CD4-positive, alpha-beta T cell (primary cell): ENCODE results near the gene KSR2. TPM values are rescaled to one million over a fixed set of nuclear protein-coding genes. Genes with fewer than 3 reads are reported as not detected.

ENCODE experiments used
- ATAC-seq: fragments of 200-7000 bp; cut with Tn5 transposase; one replicate; pipeline ENCODE4 v1.10.0; 2022; ENCODE audit warnings: mild to moderate bottlenecking; ENCODE audit not compliant: poor library complexity
- CTCF ChIA-PET: fragments of 350-600 bp; sonication (Branson Sonifier 250); formaldehyde crosslinking; loops from one replicate; lab custom pipeline; 2021; ENCODE audit warnings: antibody characterized with exemption, inconsistent platforms; lab: Charles Lee
- POLR2A ChIA-PET: fragments of 350-600 bp; sonication (Branson Sonifier 250); formaldehyde crosslinking; loops from one replicate; lab custom pipeline; 2021; ENCODE audit warnings: antibody characterized with exemption, inconsistent platforms; lab: Charles Lee
- DNase-seq, 14 experiments: peaks; one replicate each; pipeline ENCODE4 v3.0.0-alpha.2; 2013 to 2020; ENCODE audit warnings: mixed read lengths in 2 of 14
- H3K27ac ChIP-seq, 2 donors: one replicate each; pipeline versions ENCODE4 v1.5.1 to v1.7.0; 2013; ENCODE audit warnings: low read length in 2 of 2, low read depth in 1 of 2, mild to moderate bottlenecking in 1 of 2
- H3K27me3 ChIP-seq, 2 experiments: 1 replicate in 1 of 2; 2 replicates in 1 of 2; pipeline versions ENCODE4 v1.6.1 to v1.7.0; 2013; ENCODE audit warnings: low read length in 2 of 2, control low read depth in 1 of 2, mild to moderate bottlenecking in 1 of 2, moderate library complexity in 1 of 2; ENCODE audit not compliant: insufficient read depth in 2 of 2, control insufficient read depth in 1 of 2
- H3K36me3 ChIP-seq: one replicate; pipeline ENCODE4 v1.6.1; 2013; ENCODE audit warnings: low read length, control low read depth; ENCODE audit not compliant: insufficient read depth
- H3K4me1 ChIP-seq: one replicate; pipeline ENCODE4 v1.6.1; 2013; ENCODE audit warnings: low read length, control low read depth; ENCODE audit not compliant: insufficient read depth
- H3K4me3 ChIP-seq: one replicate; pipeline ENCODE4 v1.5.1; 2013; ENCODE audit warnings: mild to moderate bottlenecking, low read length, moderate library complexity
- H3K9me3 ChIP-seq, 2 experiments: 1 replicate in 1 of 2; 2 replicates in 1 of 2; pipeline versions ENCODE4 v1.6.1 to v1.7.0; 2013; ENCODE audit warnings: low read length in 2 of 2, mild to moderate bottlenecking in 2 of 2, control low read depth in 1 of 2, moderate library complexity in 1 of 2; ENCODE audit not compliant: control insufficient read depth in 1 of 2, insufficient read depth in 1 of 2
- H3K27ac Mint-ChIP-seq: one replicate; pipeline ENCODE4 v1.8.0; 2020; ENCODE audit warnings: mixed read lengths
- H3K27me3 Mint-ChIP-seq: one replicate; pipeline ENCODE4 v1.8.0; 2021; ENCODE audit warnings: mixed read lengths
- H3K36me3 Mint-ChIP-seq: one replicate; pipeline ENCODE4 v1.8.0; 2021; ENCODE audit warnings: low read depth, mixed read lengths
- H3K4me1 Mint-ChIP-seq: one replicate; pipeline ENCODE4 v1.8.0; 2021; ENCODE audit warnings: low read depth, mixed read lengths
- H3K4me3 Mint-ChIP-seq: one replicate; pipeline ENCODE4 v1.8.0; 2020; ENCODE audit warnings: mild to moderate bottlenecking, mixed read lengths
- H3K9me3 Mint-ChIP-seq: one replicate; pipeline ENCODE4 v1.8.0; 2020; ENCODE audit warnings: mixed read lengths
- intact Hi-C, 2 experiments: fragments of 100-400 bp; cut with DNase I in 1 of 2; cut with micrococcal nuclease in 1 of 2; formaldehyde crosslinking; loops; one replicate each; pipeline versions ENCODE4 v1.15.1 to v1.9.0; 2023 to 2025; cut with DNase I, micrococcal nuclease
- total RNA-seq, 174 experiments: library from RNA in 2 of 174; stranded (reverse) in 2 of 174; gene quantifications; one replicate each; pipeline ENCODE4 v1.2.3 and lab custom pipeline; 2021 to 2026
- TF ChIP-seq, protein P1 (sequence below): fragments of 200-600 bp; IDR thresholded peaks from one replicate; pipeline ENCODE4 v1.8.0; 2022; ENCODE audit warnings: antibody characterized with exemption, mild to moderate bottlenecking

The KSR2 gene
- total RNA-seq, 2 experiments from 2014 or later = 0.05 to 0.17 TPM

DNA sequence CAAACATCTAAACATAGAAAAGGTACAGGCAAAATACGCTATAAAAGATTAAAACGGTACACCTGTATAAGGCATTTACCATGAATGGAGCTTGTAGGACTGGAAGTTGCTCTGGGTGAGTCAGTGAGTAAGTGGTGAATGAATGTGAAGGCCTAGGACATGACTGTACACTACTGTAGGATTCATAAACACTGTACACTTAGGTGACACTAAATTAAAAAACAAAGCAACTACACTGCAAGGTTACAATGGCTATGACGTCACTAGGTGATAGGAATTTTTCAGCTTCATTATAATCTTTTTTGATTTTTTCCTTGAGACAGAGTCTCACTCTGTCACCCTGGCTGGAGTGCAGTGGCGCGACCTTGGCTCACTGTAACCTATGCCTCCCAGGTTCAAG, 269.2 kb downstream of the KSR2 start:
- no peaks in the 10 kb centered on the region for H3K27me3 ChIP-seq
- TF ChIP-seq, protein P1, sequence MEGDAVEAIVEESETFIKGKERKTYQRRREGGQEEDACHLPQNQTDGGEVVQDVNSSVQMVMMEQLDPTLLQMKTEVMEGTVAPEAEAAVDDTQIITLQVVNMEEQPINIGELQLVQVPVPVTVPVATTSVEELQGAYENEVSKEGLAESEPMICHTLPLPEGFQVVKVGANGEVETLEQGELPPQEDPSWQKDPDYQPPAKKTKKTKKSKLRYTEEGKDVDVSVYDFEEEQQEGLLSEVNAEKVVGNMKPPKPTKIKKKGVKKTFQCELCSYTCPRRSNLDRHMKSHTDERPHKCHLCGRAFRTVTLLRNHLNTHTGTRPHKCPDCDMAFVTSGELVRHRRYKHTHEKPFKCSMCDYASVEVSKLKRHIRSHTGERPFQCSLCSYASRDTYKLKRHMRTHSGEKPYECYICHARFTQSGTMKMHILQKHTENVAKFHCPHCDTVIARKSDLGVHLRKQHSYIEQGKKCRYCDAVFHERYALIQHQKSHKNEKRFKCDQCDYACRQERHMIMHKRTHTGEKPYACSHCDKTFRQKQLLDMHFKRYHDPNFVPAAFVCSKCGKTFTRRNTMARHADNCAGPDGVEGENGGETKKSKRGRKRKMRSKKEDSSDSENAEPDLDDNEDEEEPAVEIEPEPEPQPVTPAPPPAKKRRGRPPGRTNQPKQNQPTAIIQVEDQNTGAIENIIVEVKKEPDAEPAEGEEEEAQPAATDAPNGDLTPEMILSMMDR = no peak
- Mint-ChIP-seq H3K27ac (no peak overlapping the region), H3K9me3 (no peaks in the 10 kb centered on the region), H3K4me1 (no peaks in the 10 kb centered on the region), H3K27me3 (no peaks in the 10 kb centered on the region), H3K36me3 (no peaks in the 10 kb centered on the region), H3K4me3 (no peak overlapping the region)
- no peak for ATAC-seq
- ChIA-PET POLR2A (no interaction called here), CTCF (no interaction called here)
- H3K4me1 ChIP-seq = no peaks in the 10 kb centered on the region
- no peak overlapping the region for H3K27ac ChIP-seq
- intact Hi-C loops = no loop called here
- H3K4me3 ChIP-seq = no peak overlapping the region
- no peaks in the 10 kb centered on the region for H3K36me3 ChIP-seq
- H3K9me3 ChIP-seq = peaks cover 0 to 8% of the 10 kb centered on the region in 2 experiments
- no peak for DNase-seq

DNA sequence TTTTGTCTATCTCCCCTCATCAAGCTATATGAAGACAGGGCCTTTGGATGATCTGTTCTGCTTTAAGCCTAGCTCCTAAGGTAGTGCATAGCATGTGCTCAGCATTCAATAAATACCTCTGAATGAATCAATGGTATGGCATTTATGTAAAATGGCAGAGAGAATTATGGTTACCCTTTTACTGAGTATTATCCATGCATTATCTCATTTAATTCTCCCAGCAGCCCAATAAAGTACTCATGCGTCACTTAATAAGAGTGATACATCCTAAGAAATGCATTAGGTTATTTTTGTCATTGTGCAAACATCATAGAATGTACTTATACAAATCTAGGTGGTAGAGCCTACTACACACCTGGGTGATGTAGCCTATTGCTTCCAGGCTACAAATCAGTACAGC, 269.7 kb downstream of the KSR2 start:
- Histone ChIP-seq H3K36me3 (no peaks in the 10 kb centered on the region), H3K4me1 (no peaks in the 10 kb centered on the region), H3K9me3 (peaks cover 0 to 8% of the 10 kb centered on the region in 2 experiments), H3K27me3 (no peaks in the 10 kb centered on the region), H3K4me3 (no peak overlapping the region), H3K27ac (no peak overlapping the region)
- intact Hi-C loops = no loop called here
- ChIA-PET POLR2A (no interaction called here), CTCF (no interaction called here)
- Mint-ChIP-seq H3K27ac (no peak overlapping the region), H3K4me1 (no peaks in the 10 kb centered on the region), H3K9me3 (peaks cover 3% of the 10 kb centered on the region), H3K27me3 (no peaks in the 10 kb centered on the region), H3K4me3 (no peak overlapping the region), H3K36me3 (no peaks in the 10 kb centered on the region)
- ATAC-seq = no peak
- DNase-seq = no peak
- TF ChIP-seq, protein P1 = no peak

DNA sequence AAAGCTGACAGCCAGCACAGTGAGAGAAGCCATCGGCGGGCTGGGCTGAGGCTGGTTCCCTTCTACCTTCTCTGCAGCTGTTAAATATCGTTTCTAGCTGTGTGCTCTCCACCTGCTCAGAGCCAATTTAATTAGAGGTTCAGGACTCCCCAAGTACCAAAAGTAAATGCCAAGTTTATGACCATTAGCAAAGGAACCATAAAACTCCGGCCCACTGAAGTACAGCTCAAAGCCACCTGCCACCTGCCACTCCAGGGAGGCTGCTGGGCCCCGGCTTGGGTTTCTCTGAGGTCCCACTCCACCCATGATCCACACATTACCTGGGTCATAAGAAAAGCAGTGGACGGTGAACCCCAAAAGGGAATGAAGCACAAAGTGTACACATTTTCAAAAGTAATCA, 272.8 kb downstream of the KSR2 start:
- Mint-ChIP-seq H3K27me3 (no peaks in the 10 kb centered on the region), H3K27ac (no peak overlapping the region), H3K9me3 (peaks cover 3% of the 10 kb centered on the region), H3K4me3 (no peak overlapping the region), H3K36me3 (no peaks in the 10 kb centered on the region), H3K4me1 (no peaks in the 10 kb centered on the region)
- no peak overlapping the region for H3K27ac ChIP-seq
- H3K9me3 ChIP-seq = peaks cover 0 to 13% of the 10 kb centered on the region in 2 experiments
- no peaks in the 10 kb centered on the region for H3K27me3 ChIP-seq
- ATAC-seq (no peak), DNase-seq (no peak)
- H3K4me3 ChIP-seq = no peak overlapping the region
- TF ChIP-seq, protein P1 = no peak
- ChIA-PET POLR2A (no interaction called here), CTCF (no interaction called here)
- intact Hi-C loops = no loop called here
- H3K36me3 ChIP-seq = no peaks in the 10 kb centered on the region
- no peaks in the 10 kb centered on the region for H3K4me1 ChIP-seq
